Measurements from ENCODE around the gene SLCO3A1.

DNA sequence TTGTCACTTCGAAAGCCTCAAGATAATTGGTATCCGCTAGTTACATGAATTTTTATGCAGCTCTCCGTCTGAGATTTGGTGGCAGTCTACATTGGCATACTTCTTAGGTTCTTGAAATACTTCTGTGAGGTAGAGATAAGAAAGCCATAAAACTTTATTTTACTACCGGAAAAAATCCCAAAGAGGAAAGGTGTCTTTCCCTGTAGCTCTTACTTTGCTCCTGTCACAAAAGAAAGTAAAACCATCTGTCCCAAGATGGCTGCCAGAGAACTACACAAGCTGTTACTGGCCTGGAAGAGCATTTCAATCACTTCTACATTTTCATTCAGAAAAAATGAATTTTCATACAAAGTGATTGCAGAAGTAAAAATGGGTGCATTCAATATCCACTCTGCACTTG is 325.4 kb downstream of the SLCO3A1 start:
- TF ChIP-seq, protein P1, sequence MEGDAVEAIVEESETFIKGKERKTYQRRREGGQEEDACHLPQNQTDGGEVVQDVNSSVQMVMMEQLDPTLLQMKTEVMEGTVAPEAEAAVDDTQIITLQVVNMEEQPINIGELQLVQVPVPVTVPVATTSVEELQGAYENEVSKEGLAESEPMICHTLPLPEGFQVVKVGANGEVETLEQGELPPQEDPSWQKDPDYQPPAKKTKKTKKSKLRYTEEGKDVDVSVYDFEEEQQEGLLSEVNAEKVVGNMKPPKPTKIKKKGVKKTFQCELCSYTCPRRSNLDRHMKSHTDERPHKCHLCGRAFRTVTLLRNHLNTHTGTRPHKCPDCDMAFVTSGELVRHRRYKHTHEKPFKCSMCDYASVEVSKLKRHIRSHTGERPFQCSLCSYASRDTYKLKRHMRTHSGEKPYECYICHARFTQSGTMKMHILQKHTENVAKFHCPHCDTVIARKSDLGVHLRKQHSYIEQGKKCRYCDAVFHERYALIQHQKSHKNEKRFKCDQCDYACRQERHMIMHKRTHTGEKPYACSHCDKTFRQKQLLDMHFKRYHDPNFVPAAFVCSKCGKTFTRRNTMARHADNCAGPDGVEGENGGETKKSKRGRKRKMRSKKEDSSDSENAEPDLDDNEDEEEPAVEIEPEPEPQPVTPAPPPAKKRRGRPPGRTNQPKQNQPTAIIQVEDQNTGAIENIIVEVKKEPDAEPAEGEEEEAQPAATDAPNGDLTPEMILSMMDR (conservative IDR thresholded peaks at IDR 0.05; ENCODE audit: low read length), result no peak
- no peak for TF ChIP-seq EZH2phosphoT487 (IDR thresholded peaks at IDR 0.05; ENCODE audit: borderline replicate concordance)

Measured in Loucy (cell line).